Prostate gland (tissue), 2 donors: ENCODE results near the gene GGA3.
"Not testable (repeated sequence)": the region's sequence is repeated elsewhere in the genome, so short reads cannot be mapped to it uniquely, and the experiment has no call there.

Experiments used
- POLR2A ChIP-seq: fragments of 450-650 bp; IDR thresholded peaks from one replicate; pipeline ENCODE4 v1.6.1; 2016; ENCODE audit warnings: antibody characterized with exemption, mild to moderate bottlenecking
- POLR2AphosphoS5 ChIP-seq: sonication (generic); formaldehyde crosslinking; IDR thresholded peaks from one replicate; pipeline ENCODE4 v1.6.1; 2017; ENCODE audit warnings: antibody characterized with exemption
- TF ChIP-seq, protein P1 (sequence below), 4 experiments: fragments of 200-600 bp in 2 of 4; fragments of 450-650 bp in 2 of 4; sonication (generic) in 2 of 4; IDR thresholded peaks; 1 replicate in 3 of 4; 2 replicates in 1 of 4; pipeline ENCODE4 v1.5.1; 2016 to 2019; ENCODE audit warnings: antibody characterized with exemption in 4 of 4, mild to moderate bottlenecking in 2 of 4, moderate library complexity in 2 of 4

- TF ChIP-seq, protein P1, sequence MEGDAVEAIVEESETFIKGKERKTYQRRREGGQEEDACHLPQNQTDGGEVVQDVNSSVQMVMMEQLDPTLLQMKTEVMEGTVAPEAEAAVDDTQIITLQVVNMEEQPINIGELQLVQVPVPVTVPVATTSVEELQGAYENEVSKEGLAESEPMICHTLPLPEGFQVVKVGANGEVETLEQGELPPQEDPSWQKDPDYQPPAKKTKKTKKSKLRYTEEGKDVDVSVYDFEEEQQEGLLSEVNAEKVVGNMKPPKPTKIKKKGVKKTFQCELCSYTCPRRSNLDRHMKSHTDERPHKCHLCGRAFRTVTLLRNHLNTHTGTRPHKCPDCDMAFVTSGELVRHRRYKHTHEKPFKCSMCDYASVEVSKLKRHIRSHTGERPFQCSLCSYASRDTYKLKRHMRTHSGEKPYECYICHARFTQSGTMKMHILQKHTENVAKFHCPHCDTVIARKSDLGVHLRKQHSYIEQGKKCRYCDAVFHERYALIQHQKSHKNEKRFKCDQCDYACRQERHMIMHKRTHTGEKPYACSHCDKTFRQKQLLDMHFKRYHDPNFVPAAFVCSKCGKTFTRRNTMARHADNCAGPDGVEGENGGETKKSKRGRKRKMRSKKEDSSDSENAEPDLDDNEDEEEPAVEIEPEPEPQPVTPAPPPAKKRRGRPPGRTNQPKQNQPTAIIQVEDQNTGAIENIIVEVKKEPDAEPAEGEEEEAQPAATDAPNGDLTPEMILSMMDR (IDR thresholded peaks at IDR 0.05), result not testable (repeated sequence)
- not testable (repeated sequence) for TF ChIP-seq POLR2A, POLR2AphosphoS5
Measured at GRCh38 chr17:75292810-75293448, 31.5 kb upstream of the GGA3 start.
